ENCODE results near the gene MGME1.
A peak's percentile ranks its signal among the peaks of the same experiment; 100 is the strongest.

MGME1 gene

DNA sequence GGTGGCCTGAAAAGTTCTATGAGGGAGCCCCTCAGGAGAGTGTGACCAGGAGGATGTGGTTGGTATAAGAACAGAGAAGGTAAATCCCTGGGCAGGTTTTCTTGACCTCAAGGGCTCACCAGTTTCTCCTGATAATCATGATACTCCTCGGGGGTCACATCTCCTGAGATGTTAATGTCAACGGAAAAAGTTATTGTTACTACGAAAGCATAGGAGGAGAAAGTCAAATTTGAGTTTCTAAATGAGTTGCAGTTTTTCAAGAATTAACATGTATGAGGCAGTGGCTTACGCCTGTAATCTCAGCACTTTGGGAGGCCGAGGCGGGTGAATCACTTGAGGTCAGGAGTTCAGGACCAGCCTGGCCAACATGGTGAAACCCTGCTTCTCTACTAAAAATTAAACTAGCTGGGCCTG lies 23.4 kb downstream of the MGME1 start:
- peak; percentile 25 to 66 for DNase-seq (ENCODE audit: extremely low read depth in 1 of 2, low read depth in 1 of 2)

DNA sequence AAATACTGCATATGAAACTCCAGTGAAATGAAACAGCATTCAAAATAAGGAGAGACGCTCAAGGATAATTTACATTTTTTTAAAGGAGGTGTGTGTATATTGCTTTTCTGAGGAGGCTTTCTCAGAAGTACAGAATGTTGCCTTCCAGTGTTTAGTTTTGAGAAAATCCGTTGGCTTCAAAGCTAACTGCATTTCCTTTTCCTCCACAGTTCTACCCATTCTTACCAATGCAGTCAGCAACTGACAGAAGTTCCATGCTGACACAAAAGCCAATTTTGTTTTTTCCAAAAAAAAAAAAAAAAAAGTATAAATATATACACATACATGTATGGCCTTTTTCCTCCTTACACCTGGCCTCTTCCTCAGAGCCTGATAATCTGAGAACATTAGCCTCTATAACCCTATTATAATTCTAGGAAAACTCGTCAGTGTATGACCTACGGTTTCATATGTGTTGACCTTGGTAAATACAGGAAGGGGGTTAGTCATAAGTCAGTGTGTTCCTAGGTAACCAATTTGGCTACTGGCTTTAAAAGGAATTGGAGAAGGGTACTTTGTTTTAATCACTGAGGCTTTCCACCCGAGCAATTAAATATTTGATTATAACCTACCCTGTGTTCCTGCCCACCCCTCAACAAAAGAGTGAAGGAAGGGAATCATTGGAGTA lies 24.2 kb downstream of the MGME1 start:
- no peak for DNase-seq (ENCODE audit: extremely low read depth in 1 of 2, low read depth in 1 of 2)

DNA sequence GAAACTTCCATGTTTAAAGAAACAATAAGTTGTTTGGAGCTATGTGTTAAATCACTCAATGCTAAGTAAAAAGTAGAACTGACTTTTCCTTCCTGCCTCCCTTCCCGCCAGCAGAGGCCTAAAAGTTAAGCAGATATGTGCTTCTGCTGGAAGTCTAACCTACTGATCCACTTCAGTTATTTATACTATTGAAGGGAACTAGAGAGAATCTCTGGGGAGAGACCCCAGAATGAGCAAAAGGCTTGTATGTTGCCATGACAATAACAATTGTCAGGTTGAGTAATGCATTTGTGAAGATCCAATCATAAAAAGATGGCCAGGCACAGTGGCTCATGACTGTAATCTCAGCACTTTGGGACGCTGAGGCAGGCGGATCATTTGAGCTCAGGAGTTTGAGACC lies 24.7 kb downstream of the MGME1 start:
- DNase-seq (ENCODE audit: extremely low read depth in 1 of 2, low read depth in 1 of 2), result no peak

DNA sequence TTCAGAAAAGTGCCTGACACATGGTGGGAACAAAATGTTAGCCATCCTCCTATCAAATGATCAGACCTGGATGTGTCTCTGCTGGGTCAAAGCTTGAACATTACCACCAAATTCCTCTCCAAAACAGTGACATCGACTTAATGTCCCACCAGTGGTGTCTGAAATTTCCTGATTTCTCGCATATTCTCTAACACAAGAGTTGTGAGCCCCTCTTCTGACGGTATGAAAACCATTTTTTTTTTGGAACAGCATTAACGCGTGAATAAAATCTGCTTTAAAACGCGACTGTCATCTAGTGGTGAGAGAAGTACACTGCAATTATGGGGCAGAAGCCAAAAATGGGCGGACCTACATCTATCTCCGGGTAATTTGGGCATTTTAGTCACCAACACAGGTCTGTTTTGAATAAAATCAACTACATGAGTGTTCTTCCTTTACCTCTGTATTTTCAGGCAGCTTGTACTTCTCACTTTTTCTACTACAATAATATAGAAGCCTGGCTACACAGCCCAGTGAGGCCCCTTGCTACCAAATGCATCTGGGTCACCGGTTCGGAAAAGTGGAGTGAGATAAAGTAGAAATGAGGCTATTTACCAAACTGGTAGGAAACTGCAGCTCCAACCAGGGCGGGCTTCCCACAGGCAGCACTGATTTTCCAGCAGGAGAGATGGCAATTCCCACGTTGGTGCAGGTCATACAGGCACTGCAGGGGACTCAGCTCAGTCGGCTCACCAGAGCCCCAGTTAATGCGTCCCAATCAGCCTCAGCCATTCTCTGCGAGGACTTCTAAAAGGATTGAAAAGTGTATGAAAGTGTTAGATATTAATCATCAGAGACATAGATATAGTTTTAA lies 27.4 kb downstream of the MGME1 start:
- DNase-seq (ENCODE audit: extremely low read depth in 1 of 2, low read depth in 1 of 2), result no peak

DNA sequence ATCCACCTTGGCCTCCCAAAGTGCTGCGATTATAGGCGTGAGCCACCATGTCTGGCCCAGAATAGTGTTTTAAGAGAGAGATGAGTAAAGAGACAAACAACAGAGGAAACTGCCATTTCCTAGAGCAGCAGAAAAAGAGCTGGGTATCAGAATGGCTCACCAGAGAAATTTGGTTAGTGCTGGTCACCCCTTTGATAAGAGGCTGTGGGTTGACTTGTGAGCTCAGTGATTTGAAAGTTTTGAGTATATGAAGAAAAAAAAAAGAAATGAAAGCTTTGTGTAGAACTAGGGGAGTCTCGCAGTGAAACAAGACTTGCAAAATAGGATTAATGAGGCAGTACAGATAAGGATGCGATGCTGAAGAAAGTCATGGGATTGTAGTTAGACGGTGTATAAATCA lies 29.6 kb downstream of the MGME1 start:
- DNase-seq (ENCODE audit: extremely low read depth in 1 of 2, low read depth in 1 of 2), result no peak

DNA sequence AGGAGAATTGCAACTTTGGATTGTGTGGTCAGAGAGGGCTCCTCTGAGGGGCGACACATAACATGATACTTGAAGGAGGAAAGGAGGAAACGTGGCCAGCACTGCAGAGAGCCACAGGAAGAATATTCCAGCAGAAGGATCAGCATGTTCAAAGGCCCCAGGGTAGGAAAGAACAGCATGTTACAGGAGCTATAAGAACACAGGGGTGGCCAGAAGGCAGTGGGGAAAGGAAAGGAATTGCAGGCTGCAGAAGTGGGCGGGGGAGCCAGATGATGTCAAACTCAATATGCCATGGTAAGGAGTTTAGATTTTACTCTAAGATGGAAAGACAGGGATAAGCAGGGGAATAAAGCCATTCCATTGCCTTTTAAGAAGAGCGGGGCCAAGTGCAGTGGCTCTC lies 30.7 kb downstream of the MGME1 start:
- DNase-seq (ENCODE audit: extremely low read depth in 1 of 2, low read depth in 1 of 2), result no peak

DNA sequence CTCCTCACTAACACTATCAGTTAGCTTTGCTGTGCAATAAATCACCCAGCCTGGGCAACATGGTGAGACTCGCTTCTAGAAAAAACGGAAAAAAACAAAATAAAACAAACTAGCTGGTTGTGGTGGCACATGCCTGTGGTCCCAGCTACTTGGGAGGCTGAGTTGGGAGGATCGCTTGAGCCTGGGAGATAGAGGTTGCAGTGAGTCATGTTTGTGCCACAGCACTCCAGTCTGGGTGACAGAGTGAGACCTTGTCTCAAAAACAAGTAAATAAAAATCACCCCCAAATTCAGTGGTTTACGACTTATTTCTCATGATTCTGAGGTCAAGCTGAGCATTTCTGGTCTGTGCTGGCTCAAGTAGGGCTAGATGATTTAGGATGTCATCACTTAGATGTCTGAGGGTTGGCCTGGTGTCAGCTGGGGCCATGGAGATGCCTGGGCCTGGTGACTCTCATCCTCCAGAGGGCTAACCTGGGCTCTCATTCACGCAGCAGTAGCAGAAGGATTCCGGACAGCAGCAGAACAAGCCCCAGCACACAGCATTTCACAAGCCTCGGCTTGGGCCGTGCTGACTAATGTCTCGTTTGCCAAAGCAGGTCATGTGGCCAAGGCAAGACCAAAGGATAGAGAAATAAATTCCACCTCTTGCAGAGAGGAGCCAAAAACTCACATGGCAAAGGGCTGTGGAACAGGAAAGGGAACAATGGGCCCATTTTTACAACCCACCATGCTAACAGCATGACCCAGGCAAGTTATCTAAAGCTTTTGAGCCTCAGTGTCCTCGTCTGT lies 32.5 kb downstream of the MGME1 start:
- DNase-seq (ENCODE audit: extremely low read depth in 1 of 2, low read depth in 1 of 2), result no peak

DNA sequence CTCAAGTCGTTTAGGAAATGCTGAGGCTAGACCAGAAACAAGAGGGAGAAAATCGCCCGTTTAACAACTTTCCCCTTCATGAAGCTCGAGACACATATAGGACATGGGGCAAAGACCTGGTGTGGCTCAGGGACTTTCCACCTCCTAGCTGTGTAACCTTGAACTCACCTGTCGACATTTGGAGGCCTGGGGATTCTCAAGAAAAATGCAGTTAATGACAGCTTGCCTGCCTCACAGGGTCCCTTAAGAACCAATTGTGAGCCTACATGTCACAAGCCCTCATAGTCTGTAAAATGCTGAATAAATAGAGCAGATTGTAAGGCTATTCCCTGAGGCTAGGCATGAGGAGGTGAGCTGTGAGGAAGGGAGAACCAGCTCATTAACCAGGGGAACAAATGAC lies 35.1 kb downstream of the MGME1 start:
- DNase-seq (ENCODE audit: extremely low read depth in 1 of 2, low read depth in 1 of 2), result no peak

DNA sequence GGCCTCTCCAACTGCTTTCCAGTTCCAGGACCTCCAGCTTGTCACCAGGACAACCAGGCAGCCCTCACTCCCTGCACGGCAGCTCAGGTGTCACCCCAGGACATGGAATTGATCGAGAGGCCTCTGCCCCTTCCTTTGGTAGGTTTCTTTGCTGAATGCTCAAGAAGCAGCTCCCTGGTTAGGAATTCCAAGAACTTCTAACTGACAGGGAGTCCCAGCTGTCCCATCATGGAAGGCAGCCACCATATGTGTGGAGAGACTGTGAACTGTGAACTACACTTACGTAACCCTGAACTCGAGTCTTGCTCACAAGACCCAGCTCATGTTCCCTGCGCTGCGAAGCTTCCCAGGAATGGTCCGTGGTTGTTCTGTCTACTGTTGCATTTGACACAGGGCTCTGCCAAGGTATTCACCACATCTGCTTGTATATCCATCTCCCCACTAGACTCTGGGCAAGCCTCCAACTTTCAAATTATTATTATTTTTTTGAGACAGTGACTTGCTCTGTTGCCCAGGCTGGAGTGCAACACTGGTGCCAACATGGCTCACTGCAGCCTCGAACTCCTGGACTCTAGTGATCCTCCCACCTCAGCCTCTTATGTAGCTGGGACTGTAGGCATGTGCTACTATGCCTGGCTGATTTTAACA lies 35.7 kb downstream of the MGME1 start:
- no peak for DNase-seq (ENCODE audit: extremely low read depth in 1 of 2, low read depth in 1 of 2)

DNA sequence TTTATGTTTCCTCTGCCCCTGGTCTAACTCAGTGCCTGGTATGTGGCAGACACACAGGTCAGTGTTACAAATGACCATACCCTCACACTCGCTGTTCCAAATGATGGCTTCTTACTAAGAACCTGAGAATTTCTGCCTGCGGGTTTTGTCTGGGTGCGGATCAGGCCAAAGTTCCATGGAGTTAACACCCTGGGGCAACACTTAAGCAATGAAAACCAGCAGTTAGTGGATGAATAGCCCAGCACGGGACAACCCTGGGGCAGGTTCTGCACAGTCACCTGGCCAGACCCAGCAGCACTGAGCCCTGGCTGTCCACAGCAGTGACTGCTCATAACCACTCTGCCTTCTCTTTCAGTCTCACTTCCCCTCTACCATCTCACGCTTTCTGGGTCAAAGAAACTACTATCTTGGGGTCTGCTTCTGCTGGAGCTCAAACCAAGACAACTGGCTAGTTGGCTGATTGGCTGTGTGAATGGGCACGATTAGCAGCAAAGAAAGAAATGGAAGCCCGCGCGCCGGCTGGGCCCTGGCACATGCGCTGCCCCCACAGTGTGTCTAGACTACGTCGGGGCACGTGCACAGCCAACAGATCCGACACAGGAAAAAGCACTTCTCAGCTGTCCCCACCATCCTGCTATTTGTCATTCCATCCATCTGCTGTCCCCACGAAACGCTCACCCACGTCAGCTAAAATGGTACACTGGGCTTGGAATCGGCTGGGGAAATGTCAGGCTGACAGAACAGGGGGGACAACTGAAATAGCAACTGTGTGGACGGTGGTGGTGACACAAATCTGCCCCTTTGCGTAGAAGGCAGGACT lies 36.6 kb downstream of the MGME1 start:
- DNase-seq (ENCODE audit: extremely low read depth in 1 of 2, low read depth in 1 of 2), result no peak

DNA sequence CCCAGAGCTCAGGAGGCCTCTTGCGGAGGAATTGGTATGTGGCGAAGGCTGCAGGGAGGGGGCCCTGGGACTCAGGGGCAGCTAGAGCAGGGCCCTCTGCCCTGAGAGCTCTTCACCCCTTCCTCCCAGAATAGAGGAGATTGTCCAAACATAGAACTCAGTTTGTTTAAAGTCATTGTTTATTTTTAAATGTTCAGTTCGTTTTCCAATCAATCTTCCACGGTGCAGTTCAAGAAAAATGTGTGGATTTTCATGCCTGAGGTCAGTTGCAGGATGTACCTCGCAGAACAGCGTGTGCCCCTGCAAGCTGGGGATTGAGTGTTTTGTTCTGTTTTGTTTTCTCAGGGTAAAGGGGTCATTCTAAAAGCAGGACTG lies 37.2 kb downstream of the MGME1 start:
- no peak for DNase-seq (ENCODE audit: extremely low read depth in 1 of 2, low read depth in 1 of 2)

DNA sequence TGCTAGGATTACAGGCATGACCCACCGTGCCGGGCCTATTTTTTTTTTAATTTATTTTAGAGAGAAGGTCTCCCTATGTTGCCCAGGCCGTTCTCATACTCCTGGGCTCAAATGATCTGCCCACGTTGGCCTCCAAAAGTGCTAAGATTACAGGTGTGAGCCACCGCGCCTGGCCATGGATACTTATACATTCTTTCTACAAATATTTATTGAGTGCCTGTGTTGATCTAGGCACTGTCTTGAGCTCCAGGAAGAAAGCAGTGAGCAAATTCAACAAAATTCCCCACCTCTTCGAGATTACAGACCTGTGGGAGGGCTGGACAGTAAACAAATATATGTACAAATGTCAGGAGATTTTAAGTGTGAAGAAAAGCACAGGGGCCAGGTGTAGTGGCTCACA lies 37.9 kb downstream of the MGME1 start:
- no peak for DNase-seq (ENCODE audit: extremely low read depth in 1 of 2, low read depth in 1 of 2)

DNA sequence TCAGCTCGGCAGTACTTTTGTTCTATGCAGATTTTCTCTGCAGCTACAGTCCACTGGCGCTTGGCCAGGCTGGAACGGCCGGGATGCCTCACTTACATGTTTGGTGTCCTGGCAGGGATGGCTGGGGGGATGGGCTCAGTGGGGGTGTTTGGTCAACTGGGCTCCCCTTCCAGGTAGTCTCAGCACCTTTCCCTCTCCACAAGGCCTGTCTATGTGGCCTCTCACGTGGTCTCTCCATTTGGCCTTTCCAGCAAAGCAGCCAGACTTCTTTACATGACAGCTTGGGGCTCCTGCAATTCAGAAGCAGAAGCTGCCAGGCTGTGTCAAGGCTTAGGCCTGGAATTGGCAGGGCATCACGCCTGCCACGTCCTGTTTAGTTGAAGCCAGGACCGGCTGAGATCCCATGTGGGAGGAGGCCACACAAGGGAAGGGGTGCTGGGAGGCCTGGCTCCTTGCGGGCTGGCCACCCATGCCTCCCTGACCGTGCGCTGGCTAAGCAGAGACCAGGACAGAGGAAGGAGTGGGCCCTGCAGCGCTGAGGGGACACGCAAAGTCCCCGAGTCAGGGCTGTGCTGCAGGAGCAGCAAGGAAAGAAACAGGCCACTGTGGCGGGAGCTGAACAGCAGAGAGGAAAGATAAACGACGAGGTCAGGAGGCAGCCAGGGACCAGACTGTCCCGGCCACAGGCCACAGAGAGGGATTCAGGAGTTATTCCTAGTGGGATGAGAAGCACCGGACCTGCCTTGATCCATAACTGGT lies 38.9 kb downstream of the MGME1 start:
- DNase-seq (ENCODE audit: extremely low read depth in 1 of 2, low read depth in 1 of 2), result no peak

DNA sequence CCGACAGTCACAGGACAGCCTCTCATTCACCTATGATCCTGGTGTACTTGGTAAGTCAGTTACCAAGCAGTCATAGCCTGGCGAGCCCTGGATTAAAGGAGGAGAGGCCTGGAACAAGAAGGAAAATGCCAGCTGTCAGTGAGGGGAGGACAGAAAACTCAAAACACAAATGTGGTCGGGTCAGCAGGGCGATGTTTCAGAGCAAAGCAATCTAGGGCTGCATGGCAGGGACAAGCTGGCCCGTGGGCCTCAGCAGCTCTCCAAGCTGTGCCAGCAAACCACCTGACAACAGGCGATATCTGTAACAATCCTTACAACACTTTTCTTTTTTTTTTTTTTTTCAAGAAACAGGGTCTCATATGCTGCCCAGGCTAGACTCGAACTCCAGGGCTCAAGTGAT lies 40.3 kb downstream of the MGME1 start:
- DNase-seq (ENCODE audit: extremely low read depth in 1 of 2, low read depth in 1 of 2), result no peak

DNA sequence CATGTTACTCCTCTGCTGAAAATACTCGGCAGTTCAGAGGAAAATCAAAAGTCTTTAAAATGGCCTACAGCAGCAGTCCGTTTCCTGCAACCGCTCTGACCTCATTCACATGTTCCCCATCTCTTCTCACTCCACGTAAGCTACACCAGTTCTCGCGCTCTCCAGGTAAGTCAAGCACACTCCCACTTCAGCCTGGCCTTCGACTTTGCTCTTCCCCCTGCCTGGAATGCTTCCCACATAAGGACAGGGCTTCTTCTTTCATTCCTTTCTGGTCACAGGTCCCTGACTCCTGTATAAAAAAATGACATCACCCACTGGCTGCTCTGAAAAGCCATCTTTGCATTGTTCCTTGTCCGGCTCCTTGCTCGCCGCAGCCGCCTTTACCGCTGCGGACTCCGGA lies 42.7 kb downstream of the MGME1 start:
- DNase-seq (ENCODE audit: extremely low read depth in 1 of 2, low read depth in 1 of 2), result no peak

DNA sequence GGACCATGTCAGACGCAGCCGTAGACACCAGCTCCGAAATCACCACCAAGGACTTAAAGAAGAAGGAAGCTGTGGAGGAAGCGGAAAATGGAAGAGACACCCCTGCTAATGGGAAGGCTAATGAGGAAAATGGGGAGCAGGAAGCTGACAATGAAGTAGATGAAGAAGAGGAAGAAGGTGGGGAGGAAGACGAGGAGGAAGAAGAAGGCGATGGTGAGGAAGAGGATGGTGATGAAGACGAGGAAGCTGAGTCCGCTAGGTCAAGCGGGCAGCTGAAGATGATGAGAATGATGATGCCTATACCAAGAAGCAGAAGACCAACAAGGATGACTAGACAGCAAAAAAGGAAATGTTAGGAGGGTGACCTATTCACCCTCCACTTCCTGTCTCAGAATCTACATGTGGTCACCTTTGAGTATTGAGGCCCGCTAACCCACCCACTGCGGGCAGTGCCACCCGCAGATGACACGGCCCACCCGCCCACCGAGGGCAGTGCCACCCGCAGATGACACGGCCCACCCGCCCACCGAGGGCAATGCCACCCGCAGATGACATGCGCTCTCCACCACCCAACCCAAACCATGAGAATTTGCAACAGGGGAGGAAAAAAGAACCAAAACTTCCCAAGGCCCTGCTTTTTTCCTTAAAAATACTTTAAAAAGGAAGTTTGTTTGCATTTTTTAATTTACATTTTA lies 43.3 kb downstream of the MGME1 start:
- no peak for DNase-seq (ENCODE audit: extremely low read depth in 1 of 2, low read depth in 1 of 2)

DNA sequence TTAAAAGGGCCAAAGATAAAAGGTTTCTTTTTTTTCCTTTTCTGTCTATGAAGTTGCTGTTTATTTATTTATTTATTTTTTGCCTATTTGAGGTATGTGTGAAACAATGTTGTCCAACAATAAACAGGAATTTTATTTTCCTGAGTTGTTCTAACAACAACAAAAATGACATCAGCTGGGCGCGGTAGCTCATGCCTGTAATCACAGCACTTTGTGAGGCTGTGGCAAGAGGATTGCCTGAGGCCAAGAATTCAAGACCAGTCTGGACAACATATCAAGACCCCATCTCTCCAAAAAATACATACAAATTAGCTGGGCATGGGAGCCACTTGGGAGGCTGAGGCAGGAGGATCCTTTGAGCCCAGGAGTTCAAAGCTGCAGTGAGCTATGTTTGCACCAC lies 44.1 kb downstream of the MGME1 start:
- no peak for DNase-seq (ENCODE audit: extremely low read depth in 1 of 2, low read depth in 1 of 2)

DNA sequence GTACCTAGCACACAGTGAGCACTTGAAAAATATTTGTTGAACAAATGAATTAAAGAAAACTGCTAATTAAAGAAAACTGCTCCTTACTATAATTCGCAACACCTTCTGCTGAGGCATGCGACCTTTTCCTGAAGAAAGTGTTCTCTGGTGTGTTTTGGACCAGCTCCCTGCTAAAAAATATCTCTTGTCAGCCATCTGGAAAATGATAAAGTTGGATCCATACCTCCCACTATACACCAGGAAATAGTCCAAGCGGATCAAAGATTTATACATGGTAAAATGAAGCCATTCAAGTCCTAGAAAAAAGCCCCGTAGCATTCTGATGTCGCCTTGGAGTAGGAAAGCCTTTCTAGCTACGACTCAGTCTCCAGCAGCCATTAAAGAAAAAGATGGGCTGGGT lies 45.6 kb downstream of the MGME1 start:
- DNase-seq (ENCODE audit: extremely low read depth in 1 of 2, low read depth in 1 of 2), result no peak

DNA sequence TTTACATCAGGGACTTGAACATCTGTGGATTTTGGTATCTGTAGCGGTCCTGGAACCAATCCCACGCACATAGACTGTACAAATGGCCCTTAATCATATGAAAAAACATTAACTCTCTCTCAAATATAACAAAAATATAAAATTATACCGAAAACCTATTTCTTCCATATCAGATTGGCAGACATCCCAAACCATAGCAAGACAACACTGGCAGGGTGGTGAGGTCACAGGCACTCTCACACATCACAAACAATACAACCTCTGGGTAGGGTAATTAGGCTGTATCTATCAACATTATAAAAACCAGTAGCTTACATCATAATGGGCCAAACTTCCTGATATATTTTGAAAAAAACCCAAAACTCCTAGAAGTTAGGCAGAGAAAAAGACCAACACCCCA lies 48.0 kb downstream of the MGME1 start:
- no peak for DNase-seq (ENCODE audit: extremely low read depth in 1 of 2, low read depth in 1 of 2)

All from stimulated activated CD8-positive, alpha-beta memory T cell treated with anti-CD3 and anti-CD28 coated beads, Interleukin-7, amount 100 ng/mL, for 48 hours (primary cell).